OCI-LY1 (cell line): Measurements from ENCODE around the gene ABTB2.

Source experiments
- H2AFZ ChIP-seq: fragments of 200-600 bp; sonication (generic), shearing (Covaris generic); 2 replicates; pipeline ENCODE4 v1.6.0; 2014; ENCODE audit warnings: antibody characterized with exemption, mild to moderate bottlenecking, low read length
- H3F3A ChIP-seq: fragments of 200-600 bp; sonication (generic), shearing (Covaris generic); 2 replicates; pipeline ENCODE4 v1.6.0; 2014; ENCODE audit warnings: mild to moderate bottlenecking, antibody characterized with exemption, low read length, moderate library complexity; ENCODE audit not compliant: insufficient read depth
- H3K27ac ChIP-seq: fragments of 200-600 bp; sonication (generic); 2 replicates; pipeline ENCODE4 v1.5.1; 2014; ENCODE audit warnings: low read length, mixed run types, mild to moderate bottlenecking, low read depth; ENCODE audit not compliant: poor library complexity, severe bottlenecking
- H3K27me3 ChIP-seq: fragments of 200-600 bp; sonication (generic); 2 replicates; pipeline ENCODE4 v1.6.0; 2014; ENCODE audit warnings: antibody characterized with exemption, mild to moderate bottlenecking, low read length, moderate library complexity; ENCODE audit not compliant: insufficient read depth
- H3K36me3 ChIP-seq: fragments of 200-600 bp; sonication (generic); 2 replicates; pipeline ENCODE4 v1.6.1; 2014; ENCODE audit warnings: mild to moderate bottlenecking, antibody characterized with exemption, low read length, moderate library complexity, mixed read lengths; ENCODE audit not compliant: insufficient read depth
- H3K4me1 ChIP-seq: fragments of 200-600 bp; sonication (generic); 2 replicates; pipeline ENCODE4 v1.5.1; 2014; ENCODE audit warnings: mild to moderate bottlenecking, low read length, moderate library complexity; ENCODE audit not compliant: insufficient read depth, severe bottlenecking
- H3K4me2 ChIP-seq: fragments of 200-600 bp; sonication (generic), shearing (Covaris generic); 2 replicates; pipeline ENCODE4 v1.6.1; 2014; ENCODE audit warnings: low read length
- H3K4me3 ChIP-seq: fragments of 200-600 bp; sonication (generic); 2 replicates; pipeline ENCODE4 v1.5.1; 2014; ENCODE audit warnings: low read length, low read depth, mild to moderate bottlenecking, mixed read lengths; ENCODE audit not compliant: poor library complexity, severe bottlenecking
- H3K79me2 ChIP-seq: fragments of 200-600 bp; shearing (Covaris generic); 2 replicates; pipeline ENCODE4 v1.6.1; 2016; ENCODE audit warnings: mixed run types, low read length, mixed read lengths; ENCODE audit not compliant: insufficient read depth
- H3K9ac ChIP-seq: fragments of 200-600 bp; sonication (generic), shearing (Covaris generic); 2 replicates; pipeline ENCODE4 v1.6.1; 2014; ENCODE audit warnings: mild to moderate bottlenecking, low read length, mixed read lengths
- H3K9me2 ChIP-seq: fragments of 200-600 bp; sonication (generic), shearing (Covaris generic); 2 replicates; pipeline ENCODE4 v1.6.1; 2014; ENCODE audit warnings: low read depth, mild to moderate bottlenecking, low read length, mixed read lengths
- H3K9me3 ChIP-seq: fragments of 200-600 bp; shearing (Covaris generic); 2 replicates; pipeline ENCODE4 v1.6.1; 2014; ENCODE audit warnings: low read length, mixed read lengths
- H4K20me1 ChIP-seq: fragments of 200-600 bp; sonication (generic), shearing (Covaris generic); 2 replicates; pipeline ENCODE4 v1.6.0; 2016; ENCODE audit warnings: mild to moderate bottlenecking, low read length; ENCODE audit not compliant: insufficient read depth
- CTCF ChIP-seq: fragments of 200-600 bp; sonication (generic), shearing (Covaris generic); IDR thresholded peaks from 2 replicates; pipeline ENCODE4 v1.5.1; 2017; ENCODE audit warnings: mild to moderate bottlenecking, antibody characterized with exemption, low read length, moderate library complexity, mixed read lengths
- EZH2 ChIP-seq: fragments of 200-600 bp; sonication (generic), shearing (Covaris generic); IDR thresholded peaks from 2 replicates; pipeline ENCODE4 v1.8.0; 2017; ENCODE audit warnings: borderline replicate concordance, mixed run types, mild to moderate bottlenecking, antibody characterized with exemption, low read length, moderate library complexity, mixed read lengths

Gene ABTB2

GRCh38 chr11:34313099-34313517 is 44.7 kb downstream of the ABTB2 start:
- TF ChIP-seq CTCF (no peak), EZH2 (no peak)
- Histone ChIP-seq H3K4me2 (no peak overlapping the region), H3K9ac (no peak overlapping the region), H3F3A (no peaks in the 10 kb centered on the region), H2AFZ (no peak overlapping the region), H3K27me3 (no peaks in the 10 kb centered on the region), H3K9me3 (no peaks in the 10 kb centered on the region), H3K9me2 (no peaks in the 10 kb centered on the region), H3K4me3 (no peak overlapping the region), H3K4me1 (no peaks in the 10 kb centered on the region), H3K36me3 (no peaks in the 10 kb centered on the region), H4K20me1 (no peaks in the 10 kb centered on the region), H3K79me2 (no peaks in the 10 kb centered on the region), H3K27ac (no peak overlapping the region)

DNA sequence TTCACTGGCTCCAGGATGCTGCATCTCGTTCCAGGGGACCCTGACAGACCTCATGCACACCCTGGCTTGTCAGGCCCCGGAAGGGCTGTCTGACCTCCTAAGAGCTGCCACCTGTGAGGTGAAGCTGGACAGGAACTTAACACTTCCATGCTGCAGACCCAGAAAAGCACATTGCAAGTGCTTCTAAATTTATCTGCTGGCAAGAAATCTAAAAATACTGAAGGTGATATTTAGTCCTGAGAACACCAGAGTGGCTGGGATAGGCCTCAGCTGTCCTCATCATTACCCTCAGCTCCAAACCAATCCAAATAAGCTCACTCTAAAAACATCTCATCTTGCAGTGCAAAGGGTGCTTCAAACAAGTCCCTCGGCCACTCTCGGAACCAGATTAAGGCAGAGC is 46.7 kb downstream of the ABTB2 start:
- Histone ChIP-seq H3K4me1 (no peaks in the 10 kb centered on the region), H3F3A (no peaks in the 10 kb centered on the region), H3K9me2 (no peaks in the 10 kb centered on the region), H3K9ac (no peak overlapping the region), H3K27me3 (no peaks in the 10 kb centered on the region), H3K79me2 (no peaks in the 10 kb centered on the region), H3K4me2 (no peak overlapping the region), H3K36me3 (no peaks in the 10 kb centered on the region), H3K9me3 (no peaks in the 10 kb centered on the region), H2AFZ (no peak overlapping the region), H4K20me1 (no peaks in the 10 kb centered on the region), H3K4me3 (no peak overlapping the region), H3K27ac (no peak overlapping the region)
- TF ChIP-seq EZH2 (no peak), CTCF (no peak)

DNA sequence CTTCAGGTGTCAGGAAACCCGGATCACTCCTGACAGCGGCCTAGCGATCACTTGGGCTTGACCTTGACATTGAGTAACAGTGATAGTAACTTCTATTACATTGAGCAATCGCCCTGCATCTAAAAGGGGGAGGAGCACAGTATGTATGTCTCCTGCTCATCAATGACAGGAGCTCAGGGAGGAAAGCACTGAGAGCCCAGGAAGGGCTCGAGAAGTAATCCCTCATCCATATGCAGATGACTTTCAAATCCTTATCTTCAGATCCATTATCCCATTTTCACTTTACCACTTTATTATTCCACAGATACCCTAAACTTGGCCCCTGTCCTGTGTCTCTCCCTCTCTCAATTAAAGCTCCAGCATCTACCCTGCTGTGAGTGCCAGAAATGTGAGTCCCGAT is 47.8 kb downstream of the ABTB2 start:
- H3K4me2 ChIP-seq: no peak overlapping the region

More for the DNA sequence above, 47.8 kb downstream of the ABTB2 start:
- H3K4me1 ChIP-seq: no peaks in the 10 kb centered on the region
- no peaks in the 10 kb centered on the region for H3K27me3 ChIP-seq
- no peaks in the 10 kb centered on the region for H4K20me1 ChIP-seq
- H2AFZ ChIP-seq: no peak overlapping the region
- no peaks in the 10 kb centered on the region for H3K9me3 ChIP-seq
- no peaks in the 10 kb centered on the region for H3K79me2 ChIP-seq
- no peaks in the 10 kb centered on the region for H3F3A ChIP-seq
- H3K4me3 ChIP-seq: no peak overlapping the region
- H3K9ac ChIP-seq: no peak overlapping the region
- TF ChIP-seq EZH2: no peak
- no peak for TF ChIP-seq CTCF
- no peaks in the 10 kb centered on the region for H3K9me2 ChIP-seq
- no peaks in the 10 kb centered on the region for H3K36me3 ChIP-seq
- H3K27ac ChIP-seq: no peak overlapping the region
